Nephron (organoid): ENCODE measurements around the gene PRAC1.

Source experiments
- H3K27ac Mint-ChIP-seq, 3 experiments: 2 replicates each; pipeline ENCODE4 v1.8.0; 2020; ENCODE audit warnings: mixed read lengths in 3 of 3, mild to moderate bottlenecking in 2 of 3, moderate library complexity in 1 of 3
- H3K27me3 Mint-ChIP-seq: 2 replicates; pipeline ENCODE4 v1.8.0; 2021; ENCODE audit warnings: low read depth, mild to moderate bottlenecking, moderate library complexity, mixed read lengths
- H3K36me3 Mint-ChIP-seq: 2 replicates; pipeline ENCODE4 v1.8.0; 2020; ENCODE audit warnings: low read depth, mixed read lengths
- H3K4me1 Mint-ChIP-seq: 2 replicates; pipeline ENCODE4 v1.8.0; 2020; ENCODE audit warnings: mixed read lengths
- H3K4me3 Mint-ChIP-seq, 3 experiments: 2 replicates each; pipeline ENCODE4 v1.8.0; 2020; ENCODE audit warnings: mild to moderate bottlenecking in 3 of 3, mixed read lengths in 3 of 3, moderate library complexity in 2 of 3
- H3K9me3 Mint-ChIP-seq: 2 replicates; pipeline ENCODE4 v1.8.0; 2020; ENCODE audit warnings: mixed read lengths
- TF ChIP-seq, protein P1 (sequence below), 3 experiments: fragments of 200-600 bp; sonication (generic); IDR thresholded peaks; one replicate each; pipeline ENCODE4 v1.5.0; 2021; ENCODE audit warnings: antibody characterized with exemption in 3 of 3; ENCODE audit not compliant: unreplicated experiment in 3 of 3

The PRAC1 gene

DNA sequence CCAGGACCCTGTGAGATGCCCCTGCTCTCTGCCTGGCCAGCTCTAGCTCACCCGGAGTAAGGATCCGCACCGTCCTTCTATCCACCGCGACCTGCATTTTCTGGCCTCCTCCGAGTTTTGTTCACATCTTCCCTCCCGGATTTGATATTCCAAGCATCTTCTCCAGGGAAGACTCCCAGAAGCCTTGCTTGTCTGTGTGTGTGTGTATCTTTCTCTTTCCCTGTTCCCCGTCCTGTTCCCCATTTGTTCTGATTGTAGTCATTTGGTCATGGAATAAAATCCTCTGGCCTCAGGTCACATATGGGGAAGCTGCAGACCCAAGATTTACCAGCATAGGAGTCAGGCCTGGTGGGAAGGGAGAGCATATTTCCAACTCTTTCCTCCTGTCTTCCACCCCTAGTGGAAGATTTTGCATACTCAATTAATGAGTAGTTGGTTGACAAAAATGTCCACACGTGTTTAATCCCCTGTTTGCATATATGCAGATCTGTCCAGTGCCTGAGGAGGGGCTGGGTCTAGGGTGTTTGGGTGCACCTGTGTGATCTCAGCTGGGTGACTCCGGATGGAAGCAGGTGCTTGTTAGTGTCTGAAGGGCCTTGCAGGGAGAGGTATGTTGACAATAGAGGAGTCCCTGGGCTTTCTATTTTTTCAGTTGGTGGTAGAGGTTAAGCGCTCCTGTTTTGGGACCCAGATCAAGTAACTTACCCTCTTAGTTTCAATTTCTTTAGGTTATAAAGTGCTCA lies 1.9 kb downstream of the PRAC1 start:
- TF ChIP-seq, protein P1, sequence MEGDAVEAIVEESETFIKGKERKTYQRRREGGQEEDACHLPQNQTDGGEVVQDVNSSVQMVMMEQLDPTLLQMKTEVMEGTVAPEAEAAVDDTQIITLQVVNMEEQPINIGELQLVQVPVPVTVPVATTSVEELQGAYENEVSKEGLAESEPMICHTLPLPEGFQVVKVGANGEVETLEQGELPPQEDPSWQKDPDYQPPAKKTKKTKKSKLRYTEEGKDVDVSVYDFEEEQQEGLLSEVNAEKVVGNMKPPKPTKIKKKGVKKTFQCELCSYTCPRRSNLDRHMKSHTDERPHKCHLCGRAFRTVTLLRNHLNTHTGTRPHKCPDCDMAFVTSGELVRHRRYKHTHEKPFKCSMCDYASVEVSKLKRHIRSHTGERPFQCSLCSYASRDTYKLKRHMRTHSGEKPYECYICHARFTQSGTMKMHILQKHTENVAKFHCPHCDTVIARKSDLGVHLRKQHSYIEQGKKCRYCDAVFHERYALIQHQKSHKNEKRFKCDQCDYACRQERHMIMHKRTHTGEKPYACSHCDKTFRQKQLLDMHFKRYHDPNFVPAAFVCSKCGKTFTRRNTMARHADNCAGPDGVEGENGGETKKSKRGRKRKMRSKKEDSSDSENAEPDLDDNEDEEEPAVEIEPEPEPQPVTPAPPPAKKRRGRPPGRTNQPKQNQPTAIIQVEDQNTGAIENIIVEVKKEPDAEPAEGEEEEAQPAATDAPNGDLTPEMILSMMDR (IDR thresholded peaks at IDR 0.05; ENCODE audit: unreplicated experiment in 3 of 3): no peak
- H3K36me3 Mint-ChIP-seq: no peaks in the 10 kb centered on the region
- H3K27me3 Mint-ChIP-seq: peaks cover 100% of the 10 kb centered on the region
- no peaks in the 10 kb centered on the region for H3K9me3 Mint-ChIP-seq
- H3K4me3 Mint-ChIP-seq: peak overlapping the region; percentile 14 to 44 (median 28)
- H3K4me1 Mint-ChIP-seq: peaks cover 26% of the 10 kb centered on the region
- no peak overlapping the region for H3K27ac Mint-ChIP-seq

DNA sequence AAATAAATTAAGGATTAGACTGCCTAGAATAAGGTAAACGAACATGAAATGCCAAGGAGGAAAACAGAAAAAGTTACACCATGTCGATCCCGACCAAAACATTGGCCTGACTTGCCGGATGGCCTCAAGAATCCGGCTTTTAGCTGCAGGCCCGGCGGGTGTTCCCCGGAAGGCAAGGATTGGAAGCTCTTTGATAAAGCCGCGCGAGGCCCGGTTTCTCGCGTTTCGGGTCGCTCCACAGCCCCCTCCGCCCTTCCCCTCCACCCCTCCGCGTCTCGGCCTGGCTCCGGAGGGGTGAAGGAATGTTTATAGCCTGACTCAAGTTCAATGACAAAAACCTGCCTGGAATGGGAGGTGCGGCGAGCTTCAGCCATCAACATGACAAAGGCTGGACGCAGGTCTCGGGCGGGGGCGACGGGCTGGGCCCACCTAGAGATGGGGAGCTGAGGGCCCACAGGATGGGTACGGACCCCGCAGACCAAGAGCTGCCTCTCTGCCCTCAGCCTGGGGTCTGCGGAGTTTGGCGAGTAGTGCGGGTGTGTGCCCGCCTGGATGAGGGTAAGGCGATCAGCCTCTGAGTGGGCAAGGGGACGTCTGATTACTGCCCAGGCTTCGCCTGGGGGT lies 2.6 kb downstream of the PRAC1 start:
- H3K36me3 Mint-ChIP-seq: no peaks in the 10 kb centered on the region
- peaks cover 26% of the 10 kb centered on the region for H3K4me1 Mint-ChIP-seq
- TF ChIP-seq, protein P1 (IDR thresholded peaks at IDR 0.05; ENCODE audit: unreplicated experiment in 3 of 3): no peak
- H3K4me3 Mint-ChIP-seq: peak overlapping the region; percentile 37 to 56 (median 53)
- H3K9me3 Mint-ChIP-seq: no peaks in the 10 kb centered on the region
- H3K27me3 Mint-ChIP-seq: peaks cover 100% of the 10 kb centered on the region
- no peak overlapping the region for H3K27ac Mint-ChIP-seq

DNA sequence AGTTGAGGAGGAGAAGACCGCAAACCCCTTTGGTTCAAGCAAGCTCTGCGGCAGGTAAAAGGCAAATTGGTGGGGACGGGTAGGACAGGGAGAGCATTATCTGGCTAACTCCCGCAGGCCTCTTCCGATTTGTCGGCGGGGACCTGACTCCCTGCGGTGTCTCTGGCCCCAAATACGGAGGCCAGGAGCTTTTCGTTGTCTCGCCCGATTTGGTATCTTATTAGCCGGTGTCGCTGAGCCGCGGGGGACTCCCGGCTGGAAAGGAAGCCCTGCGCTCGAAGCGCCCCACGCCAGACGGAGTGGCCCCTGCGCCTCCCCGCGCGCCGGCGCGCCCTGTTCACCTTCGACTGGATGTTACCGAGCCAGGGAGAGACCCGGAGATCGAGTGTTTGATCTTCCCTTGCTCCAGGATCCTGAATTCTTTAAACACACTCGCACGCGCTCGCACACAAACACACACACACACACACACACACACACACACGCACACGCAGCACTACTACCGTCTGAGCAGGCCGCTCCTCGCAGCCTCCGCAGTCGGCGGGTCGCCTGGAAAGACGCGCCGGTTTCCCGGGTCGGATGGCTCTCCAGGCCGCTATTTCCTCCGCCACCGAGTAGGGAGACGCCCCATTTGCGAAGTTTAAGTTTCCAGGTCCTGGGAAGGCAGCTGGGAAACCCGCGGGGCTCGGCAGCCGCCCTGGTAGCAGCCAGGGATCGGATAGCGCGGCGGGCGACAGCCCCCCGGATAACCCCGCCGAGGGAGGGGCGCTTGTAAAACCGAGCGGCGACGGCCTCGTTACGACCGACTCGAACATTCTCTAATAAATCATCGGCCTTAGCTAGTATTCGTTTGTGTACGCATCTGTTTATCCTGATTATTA lies 3.3 kb downstream of the PRAC1 start:
- H3K9me3 Mint-ChIP-seq: no peaks in the 10 kb centered on the region
- no peak overlapping the region for H3K27ac Mint-ChIP-seq
- TF ChIP-seq, protein P1 (IDR thresholded peaks at IDR 0.05; ENCODE audit: unreplicated experiment in 3 of 3): no peak
- no peaks in the 10 kb centered on the region for H3K36me3 Mint-ChIP-seq
- H3K4me1 Mint-ChIP-seq: peaks cover 20% of the 10 kb centered on the region
- peak overlapping the region; percentile 58 to 77 (median 67) for H3K4me3 Mint-ChIP-seq
- H3K27me3 Mint-ChIP-seq: peaks cover 100% of the 10 kb centered on the region

DNA sequence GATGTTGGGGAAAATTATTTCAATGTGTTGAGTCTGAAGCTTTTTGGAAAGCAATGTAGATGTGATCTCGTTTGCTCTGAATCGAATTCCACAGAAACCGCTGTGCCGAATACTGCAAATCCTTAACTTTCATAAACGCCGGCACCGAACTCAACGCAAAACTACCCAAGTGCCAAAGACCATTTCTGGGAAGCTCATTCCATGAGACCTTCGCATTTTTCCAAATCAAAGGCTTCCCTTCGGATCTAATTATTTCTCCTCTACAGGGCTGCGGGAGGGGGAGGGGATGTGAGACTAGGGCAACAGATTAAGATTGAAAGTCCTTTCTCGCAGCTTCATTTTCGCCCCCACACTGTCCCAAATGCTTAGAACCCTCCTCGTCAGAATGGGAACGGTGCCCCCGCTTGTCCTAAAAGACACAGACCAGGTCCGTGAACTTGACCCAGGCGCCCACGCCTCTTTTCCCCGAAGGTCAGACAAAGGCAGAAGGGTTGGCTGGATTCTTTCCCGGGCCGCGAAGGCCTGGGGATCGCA lies 4.0 kb downstream of the PRAC1 start:
- peaks cover 17% of the 10 kb centered on the region for H3K4me1 Mint-ChIP-seq
- no peak overlapping the region for H3K27ac Mint-ChIP-seq
- H3K27me3 Mint-ChIP-seq: peaks cover 100% of the 10 kb centered on the region

More for the DNA sequence above, 4.0 kb downstream of the PRAC1 start:
- TF ChIP-seq, protein P1 (IDR thresholded peaks at IDR 0.05; ENCODE audit: unreplicated experiment in 3 of 3): no peak
- Mint-ChIP-seq H3K9me3 (no peaks in the 10 kb centered on the region), H3K4me3 (peak overlapping the region; percentile 38 to 77 (median 49)), H3K36me3 (no peaks in the 10 kb centered on the region)
